GM10248 (cell line): Measurements from ENCODE around the gene MPP2.

ENCODE experiments used
- CTCF ChIA-PET: fragments of 300-600 bp; sonication (Branson Sonifier 250); formaldehyde crosslinking; extraction: SDS; loops from one replicate; lab custom pipeline; 2021; ENCODE audit warnings: antibody characterized with exemption; lab: Yijun Ruan, JAX
- POLR2A ChIA-PET: fragments of 350-650 bp; sonication (Branson Sonifier 250); formaldehyde crosslinking; extraction: SDS; loops from one replicate; lab custom pipeline; 2020; ENCODE audit warnings: antibody characterized with exemption; lab: Yijun Ruan, JAX
- DNase-seq: peaks from one replicate; pipeline ENCODE4 v3.0.0; 2012; ENCODE audit errors: extremely low spot score
- CTCF ChIP-seq: IDR thresholded peaks from 2 replicates; pipeline ENCODE4 v1.5.1; 2012; ENCODE audit warnings: mild to moderate bottlenecking, low read depth; ENCODE audit errors: extremely low read depth, missing control alignments, control extremely low read depth

Gene MPP2

GRCh38 chr17:43830510-43831140 lies 76.7 kb downstream of the MPP2 start:
- no peak for DNase-seq
- CTCF ChIA-PET: interaction anchor here (1.5 to 8.1 kb wide), 2 partner anchors 15 to 48 kb away, joined by 3 to 44 read pairs; partner anchors contain the start of gene CD300LG
- TF ChIP-seq CTCF: no peak
- POLR2A ChIA-PET: no interaction called here

GRCh38 chr17:43829738-43830137 lies 77.6 kb downstream of the MPP2 start:
- DNase-seq: no peak
- CTCF ChIA-PET: interaction anchor here (8.1 kb wide), 1 partner anchor 16 kb away, joined by 44 read pairs; the partner anchor contains the start of gene CD300LG
- POLR2A ChIA-PET: no interaction called here
- TF ChIP-seq CTCF: no peak

- ChIA-PET CTCF (interaction anchor here (1.1 to 8.1 kb wide), 2 partner anchors 11 to 18 kb away, joined by 3 to 44 read pairs; partner anchors contain the start of gene CD300LG), POLR2A (no interaction called here)
Observed at GRCh38 chr17:43827596-43827995, 79.7 kb downstream of the MPP2 start.

GRCh38 chr17:43826206-43826605 lies 81.1 kb downstream of the MPP2 start:
- POLR2A ChIA-PET: no interaction called here
- no peak for TF ChIP-seq CTCF
- CTCF ChIA-PET: interaction anchor here (0.6 to 8.1 kb wide), 3 partner anchors 20 to 52 kb away, joined by 3 to 44 read pairs (median 3); partner anchors contain the start of gene CD300LG

More at GRCh38 chr17:43827596-43827995, 79.7 kb downstream of the MPP2 start:
- DNase-seq: no peak
- no peak for TF ChIP-seq CTCF

GRCh38 chr17:43825567-43825966 lies 81.8 kb downstream of the MPP2 start:
- ChIA-PET CTCF (interaction anchor here (0.6 to 8.1 kb wide), 3 partner anchors 20 to 54 kb away, joined by 3 to 44 read pairs (median 3); partner anchors contain the start of gene CD300LG), POLR2A (no interaction called here)
- TF ChIP-seq CTCF: no peak
- DNase-seq: no peak

More at GRCh38 chr17:43826206-43826605, 81.1 kb downstream of the MPP2 start:
- no peak for DNase-seq
